HEK293 (cell line): Measurements from ENCODE around the gene ADGRF1.

Experiments
- KLF16 ChIP-seq: fragments of 450-650 bp; formaldehyde crosslinking; IDR thresholded peaks from 2 replicates; pipeline ENCODE4 v1.5.1; 2017; ENCODE audit warnings: missing biosample characterization, missing genetic modification characterization
- SP2 ChIP-seq: fragments of 450-650 bp; formaldehyde crosslinking; IDR thresholded peaks from 2 replicates; pipeline ENCODE4 v1.5.1; 2016; ENCODE audit warnings: missing biosample characterization, missing genetic modification characterization
- WT1 ChIP-seq: fragments of 450-650 bp; formaldehyde crosslinking; IDR thresholded peaks from 2 replicates; pipeline ENCODE4 v1.5.1; 2016; ENCODE audit warnings: missing biosample characterization, missing genetic modification characterization
- ZEB2 ChIP-seq: fragments of 450-650 bp; formaldehyde crosslinking; IDR thresholded peaks from 2 replicates; pipeline ENCODE4 v1.5.1; 2016; ENCODE audit warnings: missing biosample characterization, missing genetic modification characterization
- TF ChIP-seq, protein P1 (sequence below): fragments of 450-650 bp; formaldehyde crosslinking; IDR thresholded peaks from 2 replicates; pipeline ENCODE4 v1.5.1; 2016; ENCODE audit warnings: missing biosample characterization, missing genetic modification characterization
- TF ChIP-seq, protein P2 (sequence below): fragments of 450-650 bp; formaldehyde crosslinking; IDR thresholded peaks from 2 replicates; pipeline ENCODE4 v1.5.1; 2016; ENCODE audit warnings: missing biosample characterization, missing genetic modification characterization
- TF ChIP-seq, protein P3 (sequence below): sonication (generic); formaldehyde crosslinking; IDR thresholded peaks from 2 replicates; pipeline ENCODE4 v1.8.1; 2022; ENCODE audit warnings: mild to moderate bottlenecking, moderate library complexity, missing genetic modification reagents
- TF ChIP-seq, protein P4 (sequence below): fragments of 450-650 bp; formaldehyde crosslinking; IDR thresholded peaks from 2 replicates; pipeline ENCODE4 v1.5.1; 2016; ENCODE audit warnings: missing biosample characterization, missing genetic modification characterization
- TF ChIP-seq, protein P5 (sequence below): fragments of 450-650 bp; formaldehyde crosslinking; IDR thresholded peaks from 2 replicates; pipeline ENCODE4 v1.5.1; 2017; ENCODE audit warnings: missing biosample characterization, missing genetic modification characterization

DNA sequence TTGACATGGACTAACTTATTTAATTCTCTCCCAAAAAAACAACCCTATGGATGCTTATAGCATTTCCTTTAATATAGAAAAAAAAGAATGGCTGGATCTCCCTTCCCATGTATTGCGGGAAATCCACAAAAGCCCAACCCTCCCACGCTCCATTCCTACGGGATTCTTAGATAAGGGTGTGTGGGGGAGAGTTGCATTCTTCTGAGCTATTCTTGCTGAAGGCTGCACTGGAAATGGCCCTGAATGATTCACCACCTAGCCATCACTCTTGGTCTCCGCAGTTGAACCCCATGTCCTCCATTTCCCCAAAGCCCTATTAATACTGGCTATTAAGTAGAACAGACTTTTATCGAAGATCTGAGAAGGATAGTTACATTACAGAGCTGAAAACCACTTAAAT lies 78.5 kb downstream of the ADGRF1 start:
- TF ChIP-seq, protein P1, sequence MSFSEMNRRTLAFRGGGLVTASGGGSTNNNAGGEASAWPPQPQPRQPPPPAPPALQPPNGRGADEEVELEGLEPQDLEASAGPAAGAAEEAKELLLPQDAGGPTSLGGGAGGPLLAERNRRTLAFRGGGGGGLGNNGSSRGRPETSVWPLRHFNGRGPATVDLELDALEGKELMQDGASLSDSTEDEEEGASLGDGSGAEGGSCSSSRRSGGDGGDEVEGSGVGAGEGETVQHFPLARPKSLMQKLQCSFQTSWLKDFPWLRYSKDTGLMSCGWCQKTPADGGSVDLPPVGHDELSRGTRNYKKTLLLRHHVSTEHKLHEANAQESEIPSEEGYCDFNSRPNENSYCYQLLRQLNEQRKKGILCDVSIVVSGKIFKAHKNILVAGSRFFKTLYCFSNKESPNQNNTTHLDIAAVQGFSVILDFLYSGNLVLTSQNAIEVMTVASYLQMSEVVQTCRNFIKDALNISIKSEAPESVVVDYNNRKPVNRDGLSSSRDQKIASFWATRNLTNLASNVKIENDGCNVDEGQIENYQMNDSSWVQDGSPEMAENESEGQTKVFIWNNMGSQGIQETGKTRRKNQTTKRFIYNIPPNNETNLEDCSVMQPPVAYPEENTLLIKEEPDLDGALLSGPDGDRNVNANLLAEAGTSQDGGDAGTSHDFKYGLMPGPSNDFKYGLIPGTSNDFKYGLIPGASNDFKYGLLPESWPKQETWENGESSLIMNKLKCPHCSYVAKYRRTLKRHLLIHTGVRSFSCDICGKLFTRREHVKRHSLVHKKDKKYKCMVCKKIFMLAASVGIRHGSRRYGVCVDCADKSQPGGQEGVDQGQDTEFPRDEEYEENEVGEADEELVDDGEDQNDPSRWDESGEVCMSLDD (tag by site-specific recombination): no peak
- TF ChIP-seq, protein P2, sequence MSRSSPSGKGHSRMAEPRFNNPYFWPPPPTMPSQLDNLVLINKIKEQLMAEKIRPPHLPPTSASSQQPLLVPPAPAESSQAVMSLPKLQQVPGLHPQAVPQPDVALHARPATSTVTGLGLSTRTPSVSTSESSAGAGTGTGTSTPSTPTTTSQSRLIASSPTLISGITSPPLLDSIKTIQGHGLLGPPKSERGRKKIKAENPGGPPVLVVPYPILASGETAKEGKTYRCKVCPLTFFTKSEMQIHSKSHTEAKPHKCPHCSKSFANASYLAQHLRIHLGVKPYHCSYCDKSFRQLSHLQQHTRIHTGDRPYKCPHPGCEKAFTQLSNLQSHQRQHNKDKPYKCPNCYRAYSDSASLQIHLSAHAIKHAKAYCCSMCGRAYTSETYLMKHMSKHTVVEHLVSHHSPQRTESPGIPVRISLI (tag by site-specific recombination): no peak
- TF ChIP-seq, protein P3, sequence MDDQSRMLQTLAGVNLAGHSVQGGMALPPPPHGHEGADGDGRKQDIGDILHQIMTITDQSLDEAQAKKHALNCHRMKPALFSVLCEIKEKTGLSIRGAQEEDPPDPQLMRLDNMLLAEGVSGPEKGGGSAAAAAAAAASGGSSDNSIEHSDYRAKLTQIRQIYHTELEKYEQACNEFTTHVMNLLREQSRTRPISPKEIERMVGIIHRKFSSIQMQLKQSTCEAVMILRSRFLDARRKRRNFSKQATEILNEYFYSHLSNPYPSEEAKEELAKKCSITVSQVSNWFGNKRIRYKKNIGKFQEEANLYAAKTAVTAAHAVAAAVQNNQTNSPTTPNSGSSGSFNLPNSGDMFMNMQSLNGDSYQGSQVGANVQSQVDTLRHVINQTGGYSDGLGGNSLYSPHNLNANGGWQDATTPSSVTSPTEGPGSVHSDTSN (CRISPR knock-in tag): no peak
- TF ChIP-seq, protein P4, sequence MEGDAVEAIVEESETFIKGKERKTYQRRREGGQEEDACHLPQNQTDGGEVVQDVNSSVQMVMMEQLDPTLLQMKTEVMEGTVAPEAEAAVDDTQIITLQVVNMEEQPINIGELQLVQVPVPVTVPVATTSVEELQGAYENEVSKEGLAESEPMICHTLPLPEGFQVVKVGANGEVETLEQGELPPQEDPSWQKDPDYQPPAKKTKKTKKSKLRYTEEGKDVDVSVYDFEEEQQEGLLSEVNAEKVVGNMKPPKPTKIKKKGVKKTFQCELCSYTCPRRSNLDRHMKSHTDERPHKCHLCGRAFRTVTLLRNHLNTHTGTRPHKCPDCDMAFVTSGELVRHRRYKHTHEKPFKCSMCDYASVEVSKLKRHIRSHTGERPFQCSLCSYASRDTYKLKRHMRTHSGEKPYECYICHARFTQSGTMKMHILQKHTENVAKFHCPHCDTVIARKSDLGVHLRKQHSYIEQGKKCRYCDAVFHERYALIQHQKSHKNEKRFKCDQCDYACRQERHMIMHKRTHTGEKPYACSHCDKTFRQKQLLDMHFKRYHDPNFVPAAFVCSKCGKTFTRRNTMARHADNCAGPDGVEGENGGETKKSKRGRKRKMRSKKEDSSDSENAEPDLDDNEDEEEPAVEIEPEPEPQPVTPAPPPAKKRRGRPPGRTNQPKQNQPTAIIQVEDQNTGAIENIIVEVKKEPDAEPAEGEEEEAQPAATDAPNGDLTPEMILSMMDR (tag by site-specific recombination): no peak
- TF ChIP-seq WT1 (tag by site-specific recombination) (no peak), KLF16 (tag by site-specific recombination) (no peak), SP2 (no peak), ZEB2 (tag by site-specific recombination) (no peak)
- TF ChIP-seq, protein P5, sequence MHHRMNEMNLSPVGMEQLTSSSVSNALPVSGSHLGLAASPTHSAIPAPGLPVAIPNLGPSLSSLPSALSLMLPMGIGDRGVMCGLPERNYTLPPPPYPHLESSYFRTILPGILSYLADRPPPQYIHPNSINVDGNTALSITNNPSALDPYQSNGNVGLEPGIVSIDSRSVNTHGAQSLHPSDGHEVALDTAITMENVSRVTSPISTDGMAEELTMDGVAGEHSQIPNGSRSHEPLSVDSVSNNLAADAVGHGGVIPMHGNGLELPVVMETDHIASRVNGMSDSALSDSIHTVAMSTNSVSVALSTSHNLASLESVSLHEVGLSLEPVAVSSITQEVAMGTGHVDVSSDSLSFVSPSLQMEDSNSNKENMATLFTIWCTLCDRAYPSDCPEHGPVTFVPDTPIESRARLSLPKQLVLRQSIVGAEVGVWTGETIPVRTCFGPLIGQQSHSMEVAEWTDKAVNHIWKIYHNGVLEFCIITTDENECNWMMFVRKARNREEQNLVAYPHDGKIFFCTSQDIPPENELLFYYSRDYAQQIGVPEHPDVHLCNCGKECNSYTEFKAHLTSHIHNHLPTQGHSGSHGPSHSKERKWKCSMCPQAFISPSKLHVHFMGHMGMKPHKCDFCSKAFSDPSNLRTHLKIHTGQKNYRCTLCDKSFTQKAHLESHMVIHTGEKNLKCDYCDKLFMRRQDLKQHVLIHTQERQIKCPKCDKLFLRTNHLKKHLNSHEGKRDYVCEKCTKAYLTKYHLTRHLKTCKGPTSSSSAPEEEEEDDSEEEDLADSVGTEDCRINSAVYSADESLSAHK (tag by site-specific recombination): no peak
